ENCODE results near the gene PANK1.

PANK1 gene

DNA sequence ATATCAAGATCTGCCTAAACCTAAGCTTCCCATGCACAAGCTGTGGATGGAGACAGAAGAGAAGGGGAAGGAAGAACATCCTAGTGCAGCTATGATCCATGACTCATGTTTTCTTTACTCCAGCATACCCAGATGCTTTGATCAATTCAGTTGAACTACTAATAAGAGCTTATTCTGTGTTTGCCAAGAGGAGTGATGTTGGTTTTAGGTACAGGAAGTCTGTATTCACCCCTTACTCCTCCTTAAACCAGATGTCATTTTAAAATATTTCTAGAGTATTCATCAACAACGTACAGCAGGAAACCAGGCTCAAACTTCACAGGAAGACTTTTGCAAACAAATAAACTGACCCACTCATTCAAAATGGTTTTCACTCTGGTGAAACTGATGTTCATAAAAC, 29.2 kb downstream of the PANK1 start:
- DNase-seq (ENCODE audit: low read depth in 3 of 3): no peak

DNA sequence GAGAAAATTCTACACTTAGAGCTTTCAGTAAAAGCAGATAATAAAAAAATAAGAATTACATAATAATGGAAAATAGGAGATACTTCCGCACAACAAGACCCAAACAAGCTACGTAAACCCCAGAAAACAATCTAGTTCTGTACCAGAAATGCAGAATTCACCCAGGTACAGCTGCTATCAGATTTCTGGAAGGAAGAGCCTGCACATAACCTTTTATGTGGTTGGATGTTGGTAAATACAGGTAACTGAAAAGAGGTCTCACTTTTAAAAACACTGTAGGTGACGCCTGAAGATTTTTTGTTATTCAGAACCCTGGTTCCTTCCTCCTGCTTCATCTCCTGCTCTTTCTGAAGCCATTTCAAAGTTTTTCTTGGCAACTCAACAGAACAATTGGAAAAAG, 29.9 kb downstream of the PANK1 start:
- no peak for DNase-seq (ENCODE audit: low read depth in 3 of 3)

DNA sequence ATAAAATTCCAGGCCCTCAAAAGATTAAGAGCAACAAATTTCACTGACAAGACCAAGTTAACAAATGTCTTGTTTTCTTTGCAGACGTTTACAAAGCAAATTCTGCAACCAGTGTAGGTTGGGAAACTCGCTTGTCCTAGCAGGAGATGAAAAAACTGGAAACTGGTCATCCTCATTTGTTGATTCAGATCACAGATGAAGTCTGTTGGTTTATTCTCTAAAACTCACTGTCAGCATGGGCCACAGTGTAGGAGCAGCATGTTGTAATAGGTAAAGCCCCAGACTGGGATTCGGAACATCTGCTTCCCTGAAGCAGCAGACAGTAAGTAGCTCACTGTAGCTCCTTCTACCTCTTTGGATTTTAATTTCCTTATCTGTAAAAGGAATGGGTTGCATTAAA, 31.5 kb downstream of the PANK1 start:
- no peak for DNase-seq (ENCODE audit: low read depth in 3 of 3)

DNA sequence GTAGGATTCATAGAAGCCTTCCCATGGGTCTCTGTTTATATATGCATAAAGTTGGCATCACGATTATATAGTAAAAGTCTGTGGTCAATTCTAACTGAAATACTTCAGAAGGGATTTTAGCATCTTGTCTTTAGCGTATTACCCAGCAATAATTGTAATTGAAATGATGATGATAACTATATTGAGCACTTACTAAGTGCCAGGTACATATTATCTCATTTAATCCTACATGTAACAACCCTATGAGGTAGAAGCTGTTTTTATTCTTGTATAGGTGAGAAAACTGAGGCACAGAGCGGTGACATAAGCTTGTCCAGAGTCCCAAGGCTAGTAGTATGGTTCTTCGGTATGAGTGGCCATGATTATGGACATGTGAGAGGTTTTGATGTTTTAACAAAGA, 33.8 kb downstream of the PANK1 start:
- DNase-seq (ENCODE audit: low read depth in 3 of 3): no peak

DNA sequence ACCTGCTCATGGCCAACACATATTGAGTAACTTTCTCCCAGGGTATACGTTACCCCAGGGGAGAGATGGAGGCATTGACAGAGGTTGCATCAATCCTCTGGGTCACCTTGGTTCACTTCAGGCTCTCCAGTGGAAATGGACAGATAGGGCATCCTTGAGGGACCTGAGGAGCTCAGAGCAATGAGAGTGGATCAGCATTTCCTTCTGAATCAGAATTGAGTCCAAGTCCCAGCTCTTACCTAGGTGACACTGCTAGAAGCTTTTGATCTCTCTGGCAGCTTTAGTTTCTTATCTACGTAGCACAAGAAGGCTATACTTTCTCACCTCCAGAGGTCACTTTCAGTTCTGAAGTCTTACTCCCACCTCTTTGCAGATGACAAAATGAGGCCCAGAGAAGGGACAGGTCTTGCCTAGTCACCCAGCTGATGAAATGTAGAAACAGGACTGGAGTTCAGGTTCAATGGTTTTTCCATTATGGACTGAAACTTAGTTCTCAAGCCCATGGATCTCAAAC, 35.2 kb downstream of the PANK1 start:
- no peak for DNase-seq (ENCODE audit: low read depth in 3 of 3)

DNA sequence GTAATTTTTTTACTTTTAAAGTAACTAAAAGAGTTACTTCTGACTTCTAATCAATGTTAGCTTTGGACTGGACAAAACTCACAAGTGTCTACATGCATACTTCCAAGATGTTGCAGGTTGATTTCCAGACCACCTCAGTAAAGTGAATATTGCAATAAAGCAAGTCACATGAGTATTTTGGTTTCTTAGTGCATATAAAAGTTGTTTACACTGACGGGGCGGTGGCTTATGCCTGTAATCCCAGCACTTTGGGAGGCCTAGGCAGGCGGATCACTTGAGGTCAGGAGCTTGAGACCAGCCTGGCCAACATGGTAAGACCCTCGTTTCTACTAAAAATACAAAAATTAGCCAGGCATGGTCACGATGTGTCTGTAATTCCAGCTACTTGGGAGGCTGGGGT, 40.8 kb downstream of the PANK1 start:
- no peak for DNase-seq (ENCODE audit: low read depth in 3 of 3)

DNA sequence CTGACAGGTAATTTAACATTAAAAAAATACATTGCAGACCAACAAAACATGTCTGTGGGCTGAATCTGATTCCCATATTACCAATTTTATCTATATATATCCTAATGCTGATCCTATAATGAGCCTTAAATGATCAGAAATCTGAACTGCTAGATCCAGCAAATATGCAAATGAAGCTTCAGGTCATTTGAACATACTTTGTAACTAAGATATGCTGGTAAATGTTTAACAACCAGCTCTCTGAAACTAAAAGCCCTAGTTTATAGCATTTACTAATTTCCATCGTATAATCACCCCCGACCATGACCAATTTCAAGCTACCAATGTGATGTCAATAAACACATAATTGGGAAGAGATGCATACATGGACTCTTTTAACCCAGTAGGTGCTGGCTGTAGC, 42.1 kb downstream of the PANK1 start:
- DNase-seq (ENCODE audit: low read depth in 3 of 3): no peak

DNA sequence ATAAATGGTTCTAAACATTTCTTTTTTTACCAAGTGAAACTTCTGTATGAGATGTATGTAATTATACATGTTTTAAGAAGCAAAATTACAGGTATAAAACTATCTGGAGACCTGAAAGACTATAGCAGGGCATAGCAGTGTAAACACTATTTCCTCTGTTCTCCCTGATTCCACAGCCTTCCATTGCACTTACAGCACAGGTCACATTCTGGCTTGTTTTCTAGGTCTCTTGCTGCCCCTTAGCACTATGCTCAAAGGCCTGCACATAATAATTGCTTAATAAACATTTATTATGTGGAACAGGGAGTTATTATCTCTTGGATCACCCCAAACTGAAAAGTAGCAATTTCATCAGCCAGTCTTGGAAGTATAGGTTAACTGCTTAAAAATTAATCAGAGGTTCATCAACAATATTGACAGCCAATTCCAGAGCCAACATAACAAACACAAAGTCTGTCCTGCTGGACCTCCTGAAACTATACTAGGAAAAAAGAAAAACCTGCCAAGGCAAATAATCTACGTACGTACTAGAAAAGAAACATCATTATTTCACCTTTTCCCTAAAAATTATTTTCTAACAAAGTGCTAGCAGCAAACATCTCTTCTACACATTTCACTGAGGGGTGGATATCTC, 43.2 kb downstream of the PANK1 start:
- no peak for DNase-seq (ENCODE audit: low read depth in 3 of 3)

DNA sequence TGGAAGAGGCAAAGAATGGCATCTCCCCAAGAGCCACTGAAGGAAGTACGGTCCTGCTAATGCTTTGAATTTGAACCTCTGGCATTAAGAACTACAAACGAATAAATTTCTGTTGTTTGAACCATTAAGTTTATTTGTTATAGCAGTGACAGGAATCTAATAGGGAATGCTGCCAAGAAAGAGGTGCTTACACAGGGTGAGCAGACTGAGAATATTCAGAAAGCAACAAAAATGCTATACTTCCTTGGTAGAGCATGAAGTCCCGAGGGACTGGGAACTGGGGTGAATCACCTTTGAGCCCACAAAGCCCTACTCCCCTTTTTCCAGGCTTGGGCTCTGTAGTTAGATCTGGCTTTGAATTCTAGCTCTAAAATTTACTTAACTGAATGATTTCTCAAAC, 45.0 kb downstream of the PANK1 start:
- DNase-seq (ENCODE audit: low read depth in 3 of 3): no peak

DNA sequence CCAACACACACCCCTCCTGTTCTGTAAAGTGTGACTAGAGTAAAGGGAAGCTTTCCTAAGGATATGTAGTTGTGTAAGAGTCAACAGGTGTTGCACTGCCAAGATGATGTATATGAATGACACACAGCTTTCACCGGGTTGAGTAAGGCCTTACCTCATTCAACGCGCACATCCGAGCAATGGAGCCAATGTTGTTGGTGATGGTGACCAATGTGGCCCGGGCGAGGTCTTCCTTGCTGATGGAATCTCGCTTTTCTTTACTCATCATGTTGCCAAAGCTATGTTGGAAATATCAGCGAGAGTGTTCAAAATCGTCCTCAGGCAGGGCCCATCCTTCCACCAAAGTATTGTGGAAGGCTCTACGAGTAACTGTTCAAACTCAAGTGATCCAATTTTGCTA, 52.0 kb downstream of the PANK1 start:
- DNase-seq (ENCODE audit: low read depth in 3 of 3): no peak

DNA sequence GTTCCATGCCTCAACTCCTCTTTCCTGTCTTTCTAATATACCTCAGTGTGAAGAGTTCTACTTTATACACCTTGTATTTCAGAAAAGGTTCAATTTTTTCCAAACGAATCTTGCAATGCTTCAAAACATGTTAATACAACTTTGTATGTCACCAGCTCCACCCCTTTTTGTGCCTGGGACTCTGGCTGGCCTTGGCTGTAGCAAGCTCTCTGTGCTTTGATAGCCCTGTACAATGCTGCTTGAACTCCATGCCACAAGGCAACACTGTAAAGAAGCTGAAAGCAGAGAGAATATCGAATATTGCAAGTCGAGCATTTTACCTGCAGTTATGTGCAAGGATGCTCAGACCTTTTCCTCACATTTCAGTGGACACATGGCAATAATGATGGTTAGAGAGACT, 52.5 kb downstream of the PANK1 start:
- no peak for DNase-seq (ENCODE audit: low read depth in 3 of 3)

DNA sequence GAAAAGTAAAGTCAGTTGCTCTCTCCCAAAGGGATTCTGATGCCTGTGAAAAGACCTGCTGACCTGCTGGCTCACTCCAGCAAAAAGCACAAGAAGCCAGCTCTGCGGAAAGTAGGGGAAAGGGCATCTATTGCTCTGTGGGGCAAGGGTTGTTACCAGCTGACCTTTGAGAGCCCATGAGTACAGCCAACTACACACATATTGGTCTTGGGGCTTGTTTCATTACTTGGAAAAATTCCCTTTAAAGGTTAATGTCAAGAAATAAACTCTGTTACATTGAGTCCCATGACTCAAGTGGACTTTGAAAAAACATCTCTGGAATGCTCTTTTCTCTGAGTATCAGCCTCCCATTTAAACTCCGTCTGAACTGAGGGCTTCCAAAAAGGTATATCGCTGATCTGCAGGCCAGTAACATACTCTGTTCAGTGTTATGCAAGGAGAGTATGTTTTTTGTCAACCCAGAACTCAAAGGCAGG, 53.2 kb downstream of the PANK1 start:
- no peak for DNase-seq (ENCODE audit: low read depth in 3 of 3)

DNA sequence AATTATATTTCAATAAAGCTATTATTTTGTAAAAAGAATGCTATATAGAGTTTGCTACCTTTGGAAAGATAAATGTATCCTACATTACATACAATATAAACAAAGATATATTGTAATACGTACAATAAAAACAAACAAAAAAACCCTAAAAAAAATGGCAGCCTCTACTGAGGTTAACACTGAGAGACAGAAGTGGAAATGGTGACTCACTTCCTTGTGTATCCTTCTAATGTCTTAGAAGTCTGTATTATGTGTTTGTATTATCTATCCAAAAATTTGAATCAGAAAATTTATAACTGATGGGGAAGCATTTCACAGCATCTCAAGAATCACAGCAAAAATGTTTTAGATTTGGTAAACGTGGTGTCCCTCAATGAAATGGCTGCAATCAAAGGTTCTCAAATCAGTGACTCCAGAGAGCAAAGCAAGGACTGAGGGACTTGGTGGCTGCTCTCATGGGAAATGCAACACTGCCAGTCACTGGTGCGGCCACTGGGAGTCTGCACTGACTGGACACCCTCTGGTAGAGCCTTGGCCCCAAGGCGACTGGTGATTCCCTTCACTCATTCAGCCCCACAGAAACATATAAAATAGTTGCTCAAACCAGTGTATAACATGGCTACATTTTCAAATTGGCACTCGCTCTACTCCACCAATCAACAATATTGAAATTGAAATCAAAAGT, 53.8 kb downstream of the PANK1 start:
- no peak for DNase-seq (ENCODE audit: low read depth in 3 of 3)

DNA sequence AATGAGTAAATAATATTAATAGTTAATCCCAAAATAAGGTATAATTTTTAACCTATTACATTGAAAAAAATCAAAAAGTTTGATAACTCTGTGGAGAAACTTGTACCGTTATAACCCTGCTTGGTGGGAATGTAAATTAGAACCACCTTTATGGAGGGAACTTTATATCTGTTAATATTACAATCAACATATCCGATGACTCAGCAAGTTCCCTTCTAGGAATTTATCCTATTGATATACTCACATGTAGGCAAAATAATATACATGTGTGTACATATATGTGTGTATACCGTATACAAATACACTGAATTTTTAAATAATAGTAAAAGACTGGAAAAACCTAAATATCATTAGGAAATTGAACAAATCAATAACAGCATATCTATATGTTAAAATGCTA, 54.7 kb downstream of the PANK1 start:
- no peak for DNase-seq (ENCODE audit: low read depth in 3 of 3)

DNA sequence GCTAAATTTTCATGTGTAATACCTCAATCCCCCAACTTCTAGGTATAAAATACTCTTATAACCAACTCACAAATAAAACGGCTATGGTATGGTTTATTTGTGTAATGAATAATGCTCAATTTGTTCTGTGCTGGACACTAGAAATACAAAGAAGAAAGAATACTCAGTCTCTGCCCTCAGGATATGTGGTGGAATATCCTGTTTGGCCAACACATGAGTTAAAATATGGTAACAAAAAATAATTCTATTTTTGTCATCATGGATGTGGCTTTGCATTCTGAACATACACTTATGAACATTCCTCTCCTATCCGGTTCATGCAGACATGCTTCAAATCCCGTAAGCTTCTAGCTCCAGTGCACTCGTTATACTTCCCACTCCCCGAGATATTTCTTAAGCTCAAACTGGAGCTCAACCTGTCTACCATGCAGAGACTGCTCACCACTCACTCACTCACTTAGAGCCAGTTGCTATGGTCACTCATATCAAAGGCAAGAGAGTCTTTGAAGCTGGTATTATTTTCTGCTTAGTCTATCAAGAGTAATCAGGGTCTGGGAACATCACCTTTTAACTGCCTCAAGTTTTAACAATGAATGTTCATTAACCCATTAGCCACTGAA, 55.8 kb downstream of the PANK1 start:
- DNase-seq (ENCODE audit: low read depth in 3 of 3): no peak

DNA sequence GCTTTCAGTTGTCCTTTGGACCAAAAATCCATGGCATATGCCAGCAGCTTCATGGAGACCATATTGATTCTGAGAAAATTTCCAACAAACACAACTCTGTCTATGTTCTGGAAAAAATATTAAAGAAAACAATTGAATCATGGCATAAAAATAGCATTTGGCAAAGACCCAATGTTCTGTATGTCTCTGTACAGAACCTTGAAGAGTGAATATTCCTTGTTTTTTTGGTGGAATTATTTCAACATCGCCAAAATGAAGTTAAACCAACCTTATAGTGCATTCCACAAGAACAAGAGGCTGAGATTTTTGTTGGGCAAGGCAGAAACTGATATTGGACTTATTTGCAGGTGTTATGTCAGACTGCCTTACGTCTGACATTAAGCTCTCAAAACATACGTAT, 56.4 kb downstream of the PANK1 start:
- no peak for DNase-seq (ENCODE audit: low read depth in 3 of 3)

DNA sequence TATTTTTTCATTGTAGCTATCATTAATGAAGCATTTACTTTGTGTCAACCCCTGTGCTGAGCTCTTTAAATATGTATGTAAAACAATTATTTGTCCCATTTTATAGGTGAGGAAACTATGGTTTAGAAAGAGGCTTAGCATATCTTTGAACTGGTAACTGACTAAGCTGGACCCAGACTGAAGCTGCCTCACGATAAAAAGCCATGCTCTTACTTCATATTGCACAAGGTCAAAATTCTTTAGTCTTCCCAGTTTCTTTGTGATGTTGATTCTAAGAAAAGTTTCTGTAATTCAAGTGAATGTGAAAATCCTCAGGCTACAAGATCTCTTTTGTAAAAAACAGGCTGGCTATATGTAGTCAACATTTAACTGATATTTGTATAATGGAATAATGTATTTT, 63.0 kb downstream of the PANK1 start:
- no peak for DNase-seq (ENCODE audit: low read depth in 3 of 3)

DNA sequence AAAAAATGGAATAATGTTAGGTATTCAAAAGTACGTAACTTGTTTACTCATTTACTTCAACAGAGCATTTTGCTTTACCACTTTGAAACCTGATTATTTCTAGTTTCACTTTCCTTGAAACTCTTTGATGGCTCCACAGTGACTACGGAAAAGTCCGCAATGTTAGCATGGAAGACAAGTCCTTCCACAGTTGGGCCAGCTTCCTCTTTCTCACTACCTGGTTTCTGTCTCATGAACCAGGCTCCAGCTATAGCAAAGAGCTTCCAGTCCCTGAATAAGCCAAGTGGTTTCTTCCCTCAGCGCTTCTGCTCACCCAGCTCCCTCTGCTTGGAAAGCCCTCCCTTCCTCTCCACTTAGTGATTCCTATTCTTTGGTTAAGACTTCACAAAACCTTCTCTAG, 64.8 kb downstream of the PANK1 start:
- DNase-seq (ENCODE audit: low read depth in 3 of 3): no peak

DNA sequence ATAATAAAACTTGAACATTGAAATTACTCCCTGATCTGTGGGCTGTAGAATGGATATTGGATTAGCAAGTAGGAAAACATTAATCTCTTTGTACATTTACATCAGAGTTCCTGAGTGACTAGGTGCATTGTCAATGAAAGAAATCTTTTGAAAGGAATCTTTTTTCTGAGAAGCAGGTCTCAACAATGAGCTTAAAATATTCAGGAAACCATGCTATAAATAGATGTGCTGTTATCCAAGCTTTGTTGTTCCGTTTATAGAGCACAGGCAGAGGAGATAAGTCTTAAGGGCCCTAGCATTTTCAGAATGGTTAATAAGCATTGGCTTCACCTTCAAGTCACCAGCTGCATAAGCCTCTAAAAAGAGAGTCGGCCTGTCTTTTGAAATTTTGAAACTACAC, 68.3 kb downstream of the PANK1 start:
- DNase-seq (ENCODE audit: low read depth in 3 of 3): no peak

DNA sequence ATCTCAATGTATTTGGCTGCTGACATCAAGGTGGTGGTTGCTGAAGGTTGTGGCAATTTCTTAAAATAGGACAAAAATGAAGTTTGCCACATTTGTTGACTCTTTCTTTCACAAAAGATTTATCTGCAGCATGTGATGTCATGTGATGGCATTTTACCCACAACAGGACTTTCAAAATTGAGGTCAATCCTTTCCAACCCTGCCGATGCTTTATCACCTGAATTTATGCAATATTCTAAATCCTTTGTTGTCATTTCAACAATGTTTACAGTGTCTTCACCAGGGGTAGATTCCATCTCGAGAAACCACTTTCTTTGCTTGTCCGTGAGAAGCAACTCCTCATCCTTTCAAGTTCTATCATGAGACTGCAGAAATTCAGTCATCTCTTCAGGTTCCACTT, 69.0 kb downstream of the PANK1 start:
- no peak for DNase-seq (ENCODE audit: low read depth in 3 of 3)

DNA sequence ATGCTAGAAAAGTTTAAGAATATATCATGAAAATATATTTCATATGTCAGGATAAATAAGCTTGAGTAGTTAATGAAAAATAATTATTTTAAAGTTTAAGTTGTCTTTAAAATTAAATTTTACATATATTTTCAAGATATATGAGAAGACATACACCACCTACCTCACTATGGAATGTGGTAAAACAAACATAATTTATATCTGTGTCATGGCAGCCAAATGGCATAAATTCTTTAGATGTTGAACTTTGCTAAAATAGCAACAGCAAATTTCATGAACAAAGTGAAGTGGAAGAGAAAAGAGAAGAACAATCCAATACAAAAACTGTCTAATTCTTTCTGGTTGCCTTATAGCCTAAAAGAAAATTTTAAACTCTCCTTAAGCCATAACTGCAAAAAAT, 70.0 kb downstream of the PANK1 start:
- no peak for DNase-seq (ENCODE audit: low read depth in 3 of 3)

DNA sequence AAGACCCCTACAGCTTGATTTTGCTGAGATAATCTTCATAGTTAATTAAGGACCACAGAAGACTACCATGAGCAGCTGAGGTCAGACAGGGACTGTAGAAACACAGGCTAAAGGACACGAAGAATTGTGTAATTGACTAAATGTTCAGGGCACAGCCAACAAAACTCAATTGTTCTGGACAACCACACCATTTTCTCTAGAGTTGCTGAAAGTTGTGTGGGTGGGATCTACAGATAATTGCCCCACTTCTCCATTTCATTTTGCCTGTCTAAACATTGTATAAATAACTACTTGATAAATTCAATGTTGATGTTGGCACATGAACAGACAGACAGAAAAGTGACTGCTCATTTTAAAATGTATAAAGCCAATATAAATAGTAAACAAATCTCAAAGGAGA, 70.7 kb downstream of the PANK1 start:
- no peak for DNase-seq (ENCODE audit: low read depth in 3 of 3)

DNA sequence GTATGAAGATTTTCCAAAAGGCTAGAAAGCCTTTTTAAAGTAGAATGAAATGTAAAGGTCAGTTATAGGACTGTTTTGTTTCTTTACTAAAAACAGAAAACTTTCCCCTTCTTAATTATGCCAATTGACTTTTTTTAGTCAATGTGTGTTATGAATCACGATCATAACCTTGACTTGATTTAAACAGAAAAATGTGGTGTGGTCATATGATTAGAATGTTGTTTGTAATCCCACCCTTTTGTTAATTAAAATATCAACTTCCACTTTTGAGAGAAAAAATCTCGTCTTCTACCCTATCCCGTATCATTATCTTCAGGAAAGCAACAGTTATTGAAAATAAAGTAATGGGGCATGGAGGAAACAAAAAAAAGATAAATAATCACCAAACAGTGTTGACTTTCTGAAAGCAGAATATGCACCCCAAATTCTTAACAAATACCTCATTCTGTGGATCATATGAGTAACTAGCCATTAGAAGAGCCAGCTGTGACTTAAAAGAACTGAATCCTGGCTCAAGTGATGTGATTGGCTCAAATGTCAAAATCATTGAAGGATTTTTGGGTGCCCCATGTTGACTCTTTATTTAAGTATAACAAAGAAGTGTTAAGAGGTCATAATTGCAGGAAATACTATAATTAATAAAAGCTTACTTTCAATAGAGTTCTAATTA, 77.3 kb downstream of the PANK1 start:
- no peak for DNase-seq (ENCODE audit: low read depth in 3 of 3)
